Measurements from ENCODE around the gene SLC2A4RG.

SLC2A4RG gene

GRCh38 chr20:63739130-63740069 is at the start of gene SLC2A4RG:
Gene SLC2A4RG, plus strand, starts transcription at chr20:63739776. Its CDS starts 137 bp downstream, at chr20:63739913.
- no peak for DNase-seq (ENCODE audit: low read depth, low spot score)

- DNase-seq (ENCODE audit: low read depth, low spot score) = no peak
These were observed 49.3 kb upstream of the SLC2A4RG start for GRCh38 chr20:63690003-63690897.

GRCh38 chr20:63690898-63691710 is 48.5 kb upstream of the SLC2A4RG start:
- no peak for DNase-seq (ENCODE audit: low read depth, low spot score)

- no peak for DNase-seq (ENCODE audit: low read depth, low spot score)
These were observed 47.7 kb upstream of the SLC2A4RG start for GRCh38 chr20:63691711-63692435.

- DNase-seq (ENCODE audit: low read depth, low spot score) = no peak
These were observed 47.0 kb upstream of the SLC2A4RG start for GRCh38 chr20:63692436-63693082.

- DNase-seq (ENCODE audit: low read depth, low spot score) = no peak
These were observed 46.4 kb upstream of the SLC2A4RG start for GRCh38 chr20:63693083-63693732.

GRCh38 chr20:63693733-63694583 is 45.6 kb upstream of the SLC2A4RG start:
- DNase-seq (ENCODE audit: low read depth, low spot score) = no peak

- no peak for DNase-seq (ENCODE audit: low read depth, low spot score)
These were observed 44.8 kb upstream of the SLC2A4RG start for GRCh38 chr20:63694584-63695423.

GRCh38 chr20:63695424-63696305 is 43.9 kb upstream of the SLC2A4RG start:
- no peak for DNase-seq (ENCODE audit: low read depth, low spot score)

GRCh38 chr20:63696306-63696627 is 43.3 kb upstream of the SLC2A4RG start:
- no peak for DNase-seq (ENCODE audit: low read depth, low spot score)

- no peak for DNase-seq (ENCODE audit: low read depth, low spot score)
These were observed 42.8 kb upstream of the SLC2A4RG start, which contains the start of gene TNFRSF6B for GRCh38 chr20:63696628-63697356. Gene TNFRSF6B, plus strand, starts transcription at chr20:63696652. Its CDS starts 116 bp downstream, at chr20:63696768.

- DNase-seq (ENCODE audit: low read depth, low spot score) = no peak
These were observed 42.2 kb upstream of the SLC2A4RG start for GRCh38 chr20:63697357-63697867.

- DNase-seq (ENCODE audit: low read depth, low spot score) = no peak
These were observed 41.6 kb upstream of the SLC2A4RG start for GRCh38 chr20:63697868-63698545.

- DNase-seq (ENCODE audit: low read depth, low spot score) = peak; percentile 71
These were observed 40.7 kb upstream of the SLC2A4RG start for GRCh38 chr20:63698739-63699465.

Data from brain pericyte (primary cell).